Measurements from ENCODE around the gene CFDP1.

Gene CFDP1

GRCh38 chr16:75319513-75320411 lies 113.5 kb downstream of the CFDP1 start:
- no peak for DNase-seq (ENCODE audit: low read depth, low spot score)

GRCh38 chr16:75318737-75319136 lies 114.6 kb downstream of the CFDP1 start:
- DNase-seq (ENCODE audit: low read depth, low spot score): no peak

DNA sequence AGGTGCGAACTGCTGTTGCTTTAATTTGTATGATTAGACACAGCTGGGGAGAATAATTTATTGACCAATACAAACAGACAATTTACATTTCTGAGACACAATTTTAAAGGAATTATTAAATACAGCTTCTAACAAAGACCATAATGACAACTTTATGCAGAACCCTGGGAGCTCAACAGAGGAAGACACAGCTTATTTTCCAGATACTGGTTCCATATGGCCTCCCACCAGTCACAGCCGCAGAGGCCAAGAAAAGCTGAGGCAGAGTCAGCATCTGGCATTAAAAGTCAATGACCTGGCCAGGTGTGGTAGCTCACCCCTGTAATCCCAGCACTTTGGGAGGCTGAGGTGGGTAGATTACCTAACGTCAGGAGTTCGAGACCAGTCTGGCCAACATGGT lies 115.8 kb downstream of the CFDP1 start:
- DNase-seq (ENCODE audit: low read depth, low spot score): no peak

GRCh38 chr16:75317101-75317522 lies 116.2 kb downstream of the CFDP1 start:
- DNase-seq (ENCODE audit: low read depth, low spot score): no peak

GRCh38 chr16:75315539-75316306 lies 117.6 kb downstream of the CFDP1 start:
- no peak for DNase-seq (ENCODE audit: low read depth, low spot score)

DNA sequence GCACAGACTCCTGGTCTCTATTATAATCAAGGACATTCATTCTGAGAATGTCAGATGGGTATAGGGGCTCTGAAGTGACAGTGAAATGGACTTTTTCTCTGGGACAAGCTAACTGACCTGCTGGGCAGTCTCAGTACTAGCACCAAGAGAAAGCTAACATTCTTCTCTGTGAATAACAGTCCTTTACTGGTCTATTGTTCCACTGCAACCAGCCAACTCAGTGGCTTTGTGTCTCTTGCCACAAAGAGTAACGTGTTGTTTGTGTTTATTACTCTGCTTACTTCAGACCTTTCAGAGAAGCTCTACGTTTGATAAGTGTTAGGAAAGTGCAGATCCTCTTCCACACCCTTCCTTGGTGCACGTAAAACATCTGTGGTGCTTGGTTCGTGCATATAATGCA lies 120.4 kb downstream of the CFDP1 start:
- DNase-seq (ENCODE audit: low read depth, low spot score): no peak

GRCh38 chr16:75311383-75311938 lies 121.8 kb downstream of the CFDP1 start:
- no peak for DNase-seq (ENCODE audit: low read depth, low spot score)

- no peak for DNase-seq (ENCODE audit: low read depth, low spot score)
Measured at GRCh38 chr16:75310541-75310940, 122.8 kb downstream of the CFDP1 start.

DNA sequence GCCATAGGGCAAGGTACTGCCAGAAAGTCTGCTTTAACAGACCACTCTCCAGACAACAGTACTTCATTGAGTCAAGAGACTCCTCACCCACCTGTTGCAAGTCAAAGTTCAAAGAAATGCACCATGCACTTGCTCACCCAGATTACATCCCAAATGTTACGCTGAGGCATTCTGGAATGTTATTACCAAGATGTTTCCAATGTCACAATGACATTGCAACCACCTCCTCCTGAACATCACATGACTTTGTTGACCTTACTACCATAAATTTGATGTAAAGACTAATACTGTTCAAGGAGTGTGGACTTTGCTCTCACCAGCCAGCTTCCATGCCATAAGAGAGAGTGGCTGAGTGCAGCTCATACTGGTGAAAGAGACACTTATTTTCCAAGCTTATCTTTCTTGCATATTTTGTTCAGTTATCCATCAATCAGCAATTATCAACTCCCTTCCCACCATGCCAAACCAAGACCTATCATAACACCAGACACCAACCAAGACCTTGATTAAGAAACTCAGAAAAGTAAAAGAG lies 123.3 kb downstream of the CFDP1 start:
- no peak for DNase-seq (ENCODE audit: low read depth, low spot score)

GRCh38 chr16:75309156-75309555 lies 124.1 kb downstream of the CFDP1 start:
- DNase-seq (ENCODE audit: low read depth, low spot score): no peak

GRCh38 chr16:75308011-75308410 lies 125.3 kb downstream of the CFDP1 start:
- DNase-seq (ENCODE audit: low read depth, low spot score): no peak

- no peak for DNase-seq (ENCODE audit: low read depth, low spot score)
Measured at GRCh38 chr16:75307506-75307905, 125.8 kb downstream of the CFDP1 start.

DNA sequence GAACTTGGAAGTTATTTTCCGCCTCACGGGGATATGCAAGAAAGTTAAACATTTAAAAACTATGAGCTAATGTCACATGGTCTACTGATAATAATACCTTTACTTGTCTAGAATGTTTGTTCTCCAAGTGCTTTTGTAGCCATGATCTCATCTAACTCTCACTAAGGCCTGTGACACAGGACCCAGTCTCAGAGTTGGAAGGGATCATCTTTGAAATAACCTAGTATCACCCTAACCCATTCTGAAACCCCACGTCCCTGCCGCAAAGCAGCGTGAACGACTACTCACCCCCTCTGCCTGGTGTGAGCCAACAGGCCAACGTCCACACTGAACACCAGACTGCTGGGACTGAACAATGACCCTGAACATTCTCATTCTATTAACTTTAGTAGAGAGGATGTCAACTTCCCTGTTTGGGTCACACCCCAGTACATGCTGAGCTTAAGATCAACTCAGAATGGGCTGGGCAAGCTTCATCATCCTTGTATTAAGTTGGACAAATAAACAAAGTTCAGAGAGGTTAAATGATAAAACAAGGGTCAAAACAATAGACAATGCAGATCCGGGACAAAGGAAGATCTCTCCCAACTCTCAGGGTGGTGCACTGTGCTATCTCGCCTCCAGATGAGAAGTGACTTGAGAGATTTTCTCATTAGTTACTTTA lies 127.1 kb downstream of the CFDP1 start:
- no peak for DNase-seq (ENCODE audit: low read depth, low spot score)

GRCh38 chr16:75305364-75306098 lies 127.8 kb downstream of the CFDP1 start:
- peak; percentile 77 for DNase-seq (ENCODE audit: low read depth, low spot score)

GRCh38 chr16:75304521-75305363 lies 128.6 kb downstream of the CFDP1 start:
- no peak for DNase-seq (ENCODE audit: low read depth, low spot score)

- no peak for DNase-seq (ENCODE audit: low read depth, low spot score)
Measured at GRCh38 chr16:75301804-75302203, 131.5 kb downstream of the CFDP1 start.

- DNase-seq (ENCODE audit: low read depth, low spot score): no peak
Measured at GRCh38 chr16:75298267-75298666, 135.0 kb downstream of the CFDP1 start.

DNA sequence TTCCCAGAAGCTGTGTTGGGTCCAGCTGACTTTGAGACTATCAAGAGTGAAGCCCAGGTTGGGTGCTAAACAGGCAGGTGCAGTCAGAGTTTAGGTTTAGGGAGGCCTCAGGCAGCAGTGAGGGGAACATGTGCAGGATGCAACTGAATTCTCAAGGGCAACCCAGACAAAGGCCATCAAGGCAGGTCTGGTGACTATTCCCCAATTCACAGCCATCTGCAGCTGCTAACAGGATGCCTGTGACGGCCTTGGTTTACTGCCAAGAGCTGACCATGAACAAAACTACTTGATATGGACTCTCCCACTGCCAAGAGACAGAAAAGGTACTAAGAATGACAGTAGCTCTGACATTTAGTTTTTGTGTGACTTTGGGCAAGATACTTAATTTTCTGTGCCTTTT lies 136.7 kb downstream of the CFDP1 start:
- no peak for DNase-seq (ENCODE audit: low read depth, low spot score)

DNA sequence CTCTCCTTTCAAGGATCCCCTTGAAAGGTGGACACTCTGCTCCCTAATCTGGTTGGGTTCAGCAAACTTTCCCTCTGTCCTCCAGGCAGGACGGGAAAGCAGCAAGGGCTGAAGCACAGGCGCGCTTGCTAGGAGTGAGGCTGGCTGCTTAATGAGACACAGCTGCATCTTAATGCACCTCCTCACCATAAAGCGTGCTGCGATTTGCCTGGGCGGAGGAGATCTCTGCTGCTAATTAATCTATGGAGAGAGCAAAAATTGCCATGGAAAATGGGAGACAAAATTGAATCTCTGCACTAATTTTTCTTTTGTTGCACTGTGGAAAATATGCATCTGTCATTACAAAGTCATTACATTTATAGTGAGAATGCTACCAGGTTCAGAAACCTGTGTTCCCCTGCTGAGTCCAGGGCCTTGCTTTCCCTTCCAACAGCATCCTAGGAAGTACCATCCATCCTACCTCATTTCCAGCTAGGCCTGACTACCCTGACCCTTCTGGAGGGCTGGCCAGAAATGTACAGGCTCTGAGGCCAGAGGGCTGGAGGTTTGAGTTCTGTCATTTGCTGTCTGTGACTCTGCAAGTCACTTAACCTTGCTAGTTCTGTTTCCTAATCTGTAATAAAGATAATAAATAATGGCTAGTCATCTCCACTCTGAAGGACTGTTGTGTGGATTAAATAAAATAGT lies 138.4 kb downstream of the CFDP1 start:
- DNase-seq (ENCODE audit: low read depth, low spot score): no peak
